HT-29 (cell line): Measurements from ENCODE around the gene CLCC1. TPM values are rescaled to one million over a fixed set of nuclear protein-coding genes. Genes with fewer than 3 reads are reported as not detected.

Experiments used
- DNase-seq: peaks from one replicate; pipeline ENCODE4 v3.0.0-alpha.2; 2015; ENCODE audit warnings: low spot score
- small RNA-seq: library from RNA; depleted of rRNA; stranded (forward); fragments of <200 nt; gene quantifications from one replicate; pipeline ENCODE3, GENCODE V24; 2014
- total RNA-seq: library from RNA; depleted of rRNA; stranded (reverse); fragments of >200 nt; shearing (Covaris generic); gene quantifications from 2 replicates; pipeline ENCODE4 v1.2.3, GENCODE V29; 2014; rRNA removed

CLCC1 gene
- total RNA-seq, 1 experiment from 2014 or later = 11.0 TPM

DNA sequence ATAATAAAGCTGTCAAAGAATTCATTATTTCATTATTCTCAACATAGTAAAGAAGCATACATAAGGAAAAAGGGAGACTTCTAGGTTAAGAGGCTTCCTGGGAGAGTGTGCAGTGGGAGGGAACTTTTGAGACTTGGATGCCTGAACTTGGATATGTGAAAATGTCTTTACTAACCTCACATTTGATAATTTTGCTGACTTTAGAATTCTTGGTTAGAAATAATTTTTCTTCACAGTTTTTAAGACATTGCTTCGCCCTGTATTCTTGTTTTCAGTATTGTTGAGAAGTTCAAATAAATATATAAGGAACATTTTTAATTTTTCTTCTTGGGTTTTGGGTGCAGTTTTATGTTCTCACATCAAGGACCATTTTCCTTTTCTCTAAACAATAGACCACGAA is 46.5 kb downstream of the CLCC1 start:
- DNase-seq = no peak

Small RNA genes lying within 50 kb of the gene (small RNA-seq; reads per million reads assigned to genes)
- not detected for gene BX679664.2

Other genes starting within 250 kb of the CLCC1 start
- 10.1 and 14.0 TPM in 2 replicates for gene STXBP3, start 216.8 kb downstream of the CLCC1 start, total RNA-seq
- gene AKNAD1, start 106.4 kb downstream of the CLCC1 start, total RNA-seq = 0.64 TPM in 1 of 2 replicates, not detected in the other
- 47.5 and 49.7 TPM in 2 replicates for gene GPSM2, start 86.5 kb downstream of the CLCC1 start, total RNA-seq
- 1.8 and 2.4 TPM in 2 replicates for gene WDR47, start 78.6 kb upstream of the CLCC1 start, total RNA-seq
- gene TAF13, start 112.5 kb upstream of the CLCC1 start, total RNA-seq = 10.5 and 15.2 TPM in 2 replicates
- gene TMEM167B, start 127.3 kb upstream of the CLCC1 start, total RNA-seq = 9.8 and 16.4 TPM in 2 replicates
- gene ELAPOR1, start 150.6 kb upstream of the CLCC1 start, total RNA-seq = 0.44 and 0.71 TPM in 2 replicates